ENCODE data around the gene PLCB1.

GRCh38 chr20:8578161-8578865, 446.2 kb downstream of the PLCB1 start:
- TF ChIP-seq CTCF (conservative IDR thresholded peaks at IDR 0.05; ENCODE audit: low read depth, low read length) (no peak), POLR2A (IDR thresholded peaks at IDR 0.05; ENCODE audit: low read depth, low read length) (no peak), CHD1 (IDR thresholded peaks at IDR 0.05; ENCODE audit: low read depth, low read length) (no peak), RAD21 (IDR thresholded peaks at IDR 0.05; ENCODE audit: low read length) (no peak), SMC3 (IDR thresholded peaks at IDR 0.05; ENCODE audit: low read depth, low read length) (no peak)
